ENCODE measurements around the gene LACTB.

LACTB gene

GRCh38 chr15:63156755-63157117, 35.1 kb downstream of the LACTB start:
- no CpG with 5 or more reads among the region's 16 CpGs for WGBS (ENCODE audit: extremely low coverage, insufficient coverage, insufficient read length)
- peak overlapping the region; percentile 89 for H3K4me3 ChIP-seq (ENCODE audit: low read depth, low read length)

GRCh38 chr15:63157118-63157843, 35.6 kb downstream of the LACTB start, which contains the start of gene RPS27L:
Gene RPS27L, minus strand, starts transcription at chr15:63157477. Its CDS starts 72 bp downstream, at chr15:63157405.
- peaks cover 9% of the 10 kb centered on the region for H3K79me2 ChIP-seq (ENCODE audit: control insufficient read depth, insufficient read depth, low read length, poor library complexity)
- H3K27ac ChIP-seq (ENCODE audit: low read depth, low read length) = peak within 1 kb of the TSS; percentile 96
- H2BK12ac ChIP-seq (ENCODE audit: low read length) = peak within 1 kb of the TSS; percentile 63
- peak within 1 kb of the TSS; percentile 81 for H4K91ac ChIP-seq (ENCODE audit: low read depth, low read length)
- peaks cover 4 to 5% of the 10 kb centered on the region in 2 experiments for H3K4me1 ChIP-seq (ENCODE audit: control insufficient read depth in 1 of 2, insufficient read depth in 2 of 2, low read length in 2 of 2)
- H2AK5ac ChIP-seq (ENCODE audit: low read length) = peak within 1 kb of the TSS; percentile 47
- peak within 1 kb of the TSS; percentile 73 for H3K4ac ChIP-seq (ENCODE audit: low read depth, low read length)
- peak within 1 kb of the TSS; percentile 47 for H2AFZ ChIP-seq (ENCODE audit: insufficient read depth, low read length, poor library complexity)
- H2BK5ac ChIP-seq (ENCODE audit: low read depth, low read length, poor library complexity) = peak within 1 kb of the TSS; percentile 78
- peak within 1 kb of the TSS; percentile 54 for H2BK120ac ChIP-seq (ENCODE audit: insufficient read depth, low read length, poor library complexity)
- H3K14ac ChIP-seq (ENCODE audit: low read length) = peak within 1 kb of the TSS; percentile 78
- H3K9ac ChIP-seq (ENCODE audit: low read length) = peak within 1 kb of the TSS; percentile 97
- no peaks in the 10 kb centered on the region for H3K9me3 ChIP-seq (ENCODE audit: insufficient read depth, low read depth, low read length)
- peak within 1 kb of the TSS; percentile 60 for H4K12ac ChIP-seq (ENCODE audit: low read depth, low read length)
- H4K8ac ChIP-seq (ENCODE audit: low read depth, low read length) = peak within 1 kb of the TSS; percentile 85
- peak; percentile 91 to 95 for DNase-seq
- peaks cover 7 to 8% of the 10 kb centered on the region in 2 experiments for H3K36me3 ChIP-seq (ENCODE audit: control insufficient read depth in 1 of 2, insufficient read depth in 2 of 2, low read length in 2 of 2)
- no peak within 1 kb of the TSS for H3K23ac ChIP-seq (ENCODE audit: low read length)
- no peaks in the 10 kb centered on the region for H3K27me3 ChIP-seq (ENCODE audit: insufficient read depth, low read length)
- peak within 1 kb of the TSS; percentile 55 for H3K4me2 ChIP-seq (ENCODE audit: low read length)
- WGBS (ENCODE audit: extremely low coverage, insufficient coverage, insufficient read length) = no CpG with 5 or more reads among the region's 60 CpGs
- H3K4me3 ChIP-seq (ENCODE audit: low read depth, low read length) = peak within 1 kb of the TSS; percentile 89
- H3K79me1 ChIP-seq (ENCODE audit: low read length) = peaks cover 14% of the 10 kb centered on the region
- H3K18ac ChIP-seq (ENCODE audit: low read length) = peak within 1 kb of the TSS; percentile 88

More at GRCh38 chr15:63156755-63157117, 35.1 kb downstream of the LACTB start:
- Histone ChIP-seq H4K91ac (ENCODE audit: low read depth, low read length) (peak overlapping the region; percentile 78), H3K9ac (ENCODE audit: low read length) (peak overlapping the region; percentile 85), H3K14ac (ENCODE audit: low read length) (peak overlapping the region; percentile 73), H2AFZ (ENCODE audit: insufficient read depth, low read length, poor library complexity) (peak overlapping the region; percentile 33), H4K8ac (ENCODE audit: low read depth, low read length) (peak overlapping the region; percentile 69), H4K12ac (ENCODE audit: low read depth, low read length) (peak overlapping the region; percentile 6), H3K36me3 (ENCODE audit: control insufficient read depth in 1 of 2, insufficient read depth in 2 of 2, low read length in 2 of 2) (peaks cover 7 to 11% of the 10 kb centered on the region in 2 experiments), H3K79me2 (ENCODE audit: control insufficient read depth, insufficient read depth, low read length, poor library complexity) (peaks cover 9% of the 10 kb centered on the region), H2AK5ac (ENCODE audit: low read length) (peak overlapping the region; percentile 47), H3K27ac (ENCODE audit: low read depth, low read length) (peak overlapping the region; percentile 96), H2BK120ac (ENCODE audit: insufficient read depth, low read length, poor library complexity) (peak overlapping the region; percentile 33), H3K18ac (ENCODE audit: low read length) (peak overlapping the region; percentile 67), H3K4me2 (ENCODE audit: low read length) (peak overlapping the region; percentile 55), H3K23ac (ENCODE audit: low read length) (no peak overlapping the region), H3K9me3 (ENCODE audit: insufficient read depth, low read depth, low read length) (no peaks in the 10 kb centered on the region), H3K79me1 (ENCODE audit: low read length) (peaks cover 14% of the 10 kb centered on the region), H2BK12ac (ENCODE audit: low read length) (peak overlapping the region; percentile 63), H2BK5ac (ENCODE audit: low read depth, low read length, poor library complexity) (peak overlapping the region; percentile 71), H3K27me3 (ENCODE audit: insufficient read depth, low read length) (no peaks in the 10 kb centered on the region), H3K4me1 (ENCODE audit: control insufficient read depth in 1 of 2, insufficient read depth in 2 of 2, low read length in 2 of 2) (peaks cover 4 to 5% of the 10 kb centered on the region in 2 experiments), H3K4ac (ENCODE audit: low read depth, low read length) (peak overlapping the region; percentile 46)
- peak; percentile 39 to 60 for DNase-seq

- no peak overlapping the region for H2BK12ac ChIP-seq (ENCODE audit: low read length)
- H2AK5ac ChIP-seq (ENCODE audit: low read length) = no peak overlapping the region
- no peak overlapping the region for H3K23ac ChIP-seq (ENCODE audit: low read length)
- H4K91ac ChIP-seq (ENCODE audit: low read depth, low read length) = peak overlapping the region; percentile 81
- WGBS (ENCODE audit: extremely low coverage, insufficient coverage, insufficient read length) = no CpG with 5 or more reads among the region's 18 CpGs
- peaks cover 14% of the 10 kb centered on the region for H3K79me1 ChIP-seq (ENCODE audit: low read length)
- H3K4me3 ChIP-seq (ENCODE audit: low read depth, low read length) = peak overlapping the region; percentile 46
- peak overlapping the region; percentile 55 for H3K4me2 ChIP-seq (ENCODE audit: low read length)
- peaks cover 9% of the 10 kb centered on the region for H3K79me2 ChIP-seq (ENCODE audit: control insufficient read depth, insufficient read depth, low read length, poor library complexity)
- H3K4ac ChIP-seq (ENCODE audit: low read depth, low read length) = no peak overlapping the region
- H4K8ac ChIP-seq (ENCODE audit: low read depth, low read length) = peak overlapping the region; percentile 85
- H2BK120ac ChIP-seq (ENCODE audit: insufficient read depth, low read length, poor library complexity) = peak overlapping the region; percentile 54
- peaks cover 4 to 5% of the 10 kb centered on the region in 2 experiments for H3K4me1 ChIP-seq (ENCODE audit: control insufficient read depth in 1 of 2, insufficient read depth in 2 of 2, low read length in 2 of 2)
- peak; percentile 76 to 82 for DNase-seq
- no peaks in the 10 kb centered on the region for H3K27me3 ChIP-seq (ENCODE audit: insufficient read depth, low read length)
- H4K12ac ChIP-seq (ENCODE audit: low read depth, low read length) = no peak overlapping the region
- no peak overlapping the region for H3K18ac ChIP-seq (ENCODE audit: low read length)
- H2BK5ac ChIP-seq (ENCODE audit: low read depth, low read length, poor library complexity) = peak overlapping the region; percentile 78
- peak overlapping the region; percentile 96 for H3K27ac ChIP-seq (ENCODE audit: low read depth, low read length)
- H3K9me3 ChIP-seq (ENCODE audit: insufficient read depth, low read depth, low read length) = no peaks in the 10 kb centered on the region
- H2AFZ ChIP-seq (ENCODE audit: insufficient read depth, low read length, poor library complexity) = peak overlapping the region; percentile 47
- no peak overlapping the region for H3K14ac ChIP-seq (ENCODE audit: low read length)
- H3K9ac ChIP-seq (ENCODE audit: low read length) = peak overlapping the region; percentile 97
- peaks cover 3 to 5% of the 10 kb centered on the region in 2 experiments for H3K36me3 ChIP-seq (ENCODE audit: control insufficient read depth in 1 of 2, insufficient read depth in 2 of 2, low read length in 2 of 2)
These were observed 36.3 kb downstream of the LACTB start for GRCh38 chr15:63157891-63158431.

- no peak overlapping the region for H2BK12ac ChIP-seq (ENCODE audit: low read length)
- H2AK5ac ChIP-seq (ENCODE audit: low read length) = no peak overlapping the region
- H2BK120ac ChIP-seq (ENCODE audit: insufficient read depth, low read length, poor library complexity) = no peak overlapping the region
- no peak overlapping the region for H3K23ac ChIP-seq (ENCODE audit: low read length)
- no peak overlapping the region for H3K14ac ChIP-seq (ENCODE audit: low read length)
- peaks cover 14% of the 10 kb centered on the region for H3K79me1 ChIP-seq (ENCODE audit: low read length)
- H3K9ac ChIP-seq (ENCODE audit: low read length) = no peak overlapping the region
- H3K4me3 ChIP-seq (ENCODE audit: low read depth, low read length) = no peak overlapping the region
- no peak overlapping the region for H3K27ac ChIP-seq (ENCODE audit: low read depth, low read length)
- DNase-seq = no peak
- H4K8ac ChIP-seq (ENCODE audit: low read depth, low read length) = no peak overlapping the region
- H3K18ac ChIP-seq (ENCODE audit: low read length) = no peak overlapping the region
- H3K4me2 ChIP-seq (ENCODE audit: low read length) = no peak overlapping the region
- H4K12ac ChIP-seq (ENCODE audit: low read depth, low read length) = no peak overlapping the region
- H3K4me1 ChIP-seq (ENCODE audit: control insufficient read depth in 1 of 2, insufficient read depth in 2 of 2, low read length in 2 of 2) = peaks cover 3 to 4% of the 10 kb centered on the region in 2 experiments
- no peak overlapping the region for H4K91ac ChIP-seq (ENCODE audit: low read depth, low read length)
- H2BK5ac ChIP-seq (ENCODE audit: low read depth, low read length, poor library complexity) = no peak overlapping the region
- H3K9me3 ChIP-seq (ENCODE audit: insufficient read depth, low read depth, low read length) = no peaks in the 10 kb centered on the region
- no peak overlapping the region for H2AFZ ChIP-seq (ENCODE audit: insufficient read depth, low read length, poor library complexity)
- H3K4ac ChIP-seq (ENCODE audit: low read depth, low read length) = no peak overlapping the region
- peaks cover 9% of the 10 kb centered on the region for H3K79me2 ChIP-seq (ENCODE audit: control insufficient read depth, insufficient read depth, low read length, poor library complexity)
- H3K36me3 ChIP-seq (ENCODE audit: control insufficient read depth in 1 of 2, insufficient read depth in 2 of 2, low read length in 2 of 2) = no peaks in the 10 kb centered on the region
- no peaks in the 10 kb centered on the region for H3K27me3 ChIP-seq (ENCODE audit: insufficient read depth, low read length)
These were observed 39.0 kb downstream of the LACTB start for GRCh38 chr15:63160638-63161037.
